ENCODE measurements around the gene USP37. TPM values are rescaled to one million over a fixed set of nuclear protein-coding genes. Genes with fewer than 3 reads are reported as not detected.

Gene USP37
- total RNA-seq, 1 donor from 2014 or later = 9.5 TPM

DNA sequence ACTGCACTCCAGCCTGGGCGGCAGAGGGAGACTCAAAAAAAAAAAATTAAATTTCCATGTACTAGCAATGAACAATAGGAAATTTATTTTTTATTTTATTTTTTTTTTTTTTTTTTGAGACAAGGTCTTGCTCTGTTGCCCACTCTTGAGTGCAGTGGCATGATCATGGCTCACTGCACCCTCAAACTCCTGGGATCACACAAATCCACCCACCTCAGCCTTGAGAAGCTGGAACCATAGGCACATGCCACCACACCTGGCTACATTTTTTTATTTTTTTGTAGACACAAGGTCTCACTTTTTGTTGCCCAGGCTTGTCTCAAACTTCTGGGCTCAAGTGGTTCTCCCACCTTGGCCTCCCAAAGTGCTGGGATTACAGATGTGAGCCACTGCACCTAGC is 17.4 kb upstream of the USP37 start:
- DNase-seq (ENCODE audit: low spot score) = no peak
- TF ChIP-seq, protein P1, sequence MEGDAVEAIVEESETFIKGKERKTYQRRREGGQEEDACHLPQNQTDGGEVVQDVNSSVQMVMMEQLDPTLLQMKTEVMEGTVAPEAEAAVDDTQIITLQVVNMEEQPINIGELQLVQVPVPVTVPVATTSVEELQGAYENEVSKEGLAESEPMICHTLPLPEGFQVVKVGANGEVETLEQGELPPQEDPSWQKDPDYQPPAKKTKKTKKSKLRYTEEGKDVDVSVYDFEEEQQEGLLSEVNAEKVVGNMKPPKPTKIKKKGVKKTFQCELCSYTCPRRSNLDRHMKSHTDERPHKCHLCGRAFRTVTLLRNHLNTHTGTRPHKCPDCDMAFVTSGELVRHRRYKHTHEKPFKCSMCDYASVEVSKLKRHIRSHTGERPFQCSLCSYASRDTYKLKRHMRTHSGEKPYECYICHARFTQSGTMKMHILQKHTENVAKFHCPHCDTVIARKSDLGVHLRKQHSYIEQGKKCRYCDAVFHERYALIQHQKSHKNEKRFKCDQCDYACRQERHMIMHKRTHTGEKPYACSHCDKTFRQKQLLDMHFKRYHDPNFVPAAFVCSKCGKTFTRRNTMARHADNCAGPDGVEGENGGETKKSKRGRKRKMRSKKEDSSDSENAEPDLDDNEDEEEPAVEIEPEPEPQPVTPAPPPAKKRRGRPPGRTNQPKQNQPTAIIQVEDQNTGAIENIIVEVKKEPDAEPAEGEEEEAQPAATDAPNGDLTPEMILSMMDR (IDR thresholded peaks at IDR 0.05) = no peak
- Mint-ChIP-seq H3K4me1 (ENCODE audit: low read depth) (peaks cover 10% of the 10 kb centered on the region), H3K4me3 (ENCODE audit: unreplicated experiment) (no peak overlapping the region), H3K36me3 (ENCODE audit: low read depth) (peaks cover 25% of the 10 kb centered on the region), H3K9me3 (ENCODE audit: low read depth) (no peaks in the 10 kb centered on the region), H3K27me3 (ENCODE audit: low read depth) (no peaks in the 10 kb centered on the region), H3K27ac (ENCODE audit: unreplicated experiment) (no peak overlapping the region)

DNA sequence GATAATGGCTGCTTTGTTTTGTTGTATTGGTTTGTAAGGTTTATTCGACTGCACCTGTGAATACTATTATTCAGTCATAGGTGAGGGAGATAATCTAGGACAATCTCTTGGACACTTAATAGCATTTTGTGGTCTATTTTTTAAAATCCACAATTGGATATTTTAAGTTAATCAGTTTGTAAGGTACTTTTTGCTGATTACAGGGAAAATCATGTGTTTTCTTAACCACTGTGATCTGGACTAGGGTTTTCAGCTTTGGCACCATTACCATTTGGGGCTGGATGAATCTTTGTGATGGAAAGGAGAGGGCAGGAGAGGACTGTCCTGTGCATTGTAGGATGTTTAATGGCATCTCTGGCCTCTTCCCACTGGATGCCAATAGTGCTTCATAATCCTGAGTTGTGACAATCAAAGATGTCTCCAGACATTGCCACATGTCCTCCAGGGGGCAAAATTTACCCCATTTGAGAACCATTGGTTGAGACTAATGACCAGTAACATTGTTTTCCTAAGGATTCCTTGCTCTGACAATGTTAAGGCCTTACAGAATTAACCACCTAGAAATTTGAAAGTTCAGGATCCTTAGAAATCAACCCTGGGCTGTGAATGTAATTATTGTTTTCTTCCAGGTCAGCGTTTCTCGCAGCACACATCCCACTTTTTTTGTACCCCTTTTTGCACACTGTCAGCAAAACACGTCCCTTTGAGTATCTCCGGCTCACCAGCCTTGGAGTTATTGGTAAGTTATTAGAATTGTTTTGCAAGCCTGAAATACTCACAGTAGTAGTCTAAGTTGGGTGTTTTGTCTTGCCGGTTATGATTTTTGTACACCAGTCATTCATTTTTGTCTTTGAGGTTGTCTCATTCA is 16.1 kb upstream of the USP37 start:
- Mint-ChIP-seq H3K27ac (ENCODE audit: unreplicated experiment) (no peak overlapping the region), H3K36me3 (ENCODE audit: low read depth) (peaks cover 19% of the 10 kb centered on the region), H3K4me3 (ENCODE audit: unreplicated experiment) (no peak overlapping the region), H3K9me3 (ENCODE audit: low read depth) (no peaks in the 10 kb centered on the region), H3K4me1 (ENCODE audit: low read depth) (peaks cover 10% of the 10 kb centered on the region), H3K27me3 (ENCODE audit: low read depth) (no peaks in the 10 kb centered on the region)
- TF ChIP-seq, protein P1 (IDR thresholded peaks at IDR 0.05) = peak; percentile 61
- DNase-seq (ENCODE audit: low spot score) = no peak

DNA sequence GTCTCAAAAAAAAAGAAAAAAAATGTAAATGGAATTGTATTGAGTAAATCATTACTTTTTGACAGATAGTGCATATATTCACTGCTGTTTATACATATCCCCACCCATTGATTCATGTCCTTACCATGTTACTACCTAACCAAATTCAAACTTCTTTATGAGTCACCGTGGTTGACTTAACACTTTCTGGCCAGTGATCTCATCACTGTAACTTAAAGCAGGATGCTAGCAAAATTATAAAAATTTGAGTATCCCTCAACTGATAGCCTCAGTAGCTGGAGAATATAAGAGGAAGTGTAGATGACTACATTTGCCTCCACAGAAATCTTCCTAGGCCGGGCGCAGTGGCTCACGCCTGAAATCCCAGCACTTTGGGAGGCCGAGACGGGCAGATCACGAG is 13.9 kb upstream of the USP37 start:
- peak overlapping the region; percentile 65 for H3K27ac Mint-ChIP-seq (ENCODE audit: unreplicated experiment)
- H3K36me3 Mint-ChIP-seq (ENCODE audit: low read depth) = peaks cover 15% of the 10 kb centered on the region
- no peak overlapping the region for H3K4me3 Mint-ChIP-seq (ENCODE audit: unreplicated experiment)

DNA sequence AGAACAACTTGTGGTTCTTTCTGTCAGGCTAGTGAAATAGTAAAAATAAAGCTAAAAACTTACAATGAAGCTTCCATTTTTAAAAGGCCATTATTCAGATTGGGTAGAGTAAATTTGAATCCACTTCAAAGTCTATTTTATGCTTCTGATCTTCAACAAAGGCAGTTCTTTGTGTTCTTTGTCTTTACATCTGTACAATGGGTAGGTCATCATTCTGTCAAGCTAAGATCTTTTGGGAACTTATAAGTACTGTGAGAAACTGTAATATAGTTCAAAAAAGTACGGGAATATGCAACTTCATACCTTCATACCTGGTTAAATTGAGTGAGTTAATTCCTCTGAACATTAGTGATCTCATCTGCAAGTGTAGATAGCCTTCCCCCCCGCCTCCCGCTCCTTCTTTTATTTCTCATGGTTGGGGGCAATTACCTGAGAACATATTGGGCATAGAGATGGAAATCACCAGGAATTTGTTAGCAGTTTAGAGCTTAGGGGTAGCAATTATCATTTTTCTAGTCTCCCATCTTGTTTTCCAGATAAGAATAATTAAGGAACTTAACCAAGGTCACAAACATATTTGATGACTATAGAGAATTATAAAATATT is 10.2 kb upstream of the USP37 start:
- Mint-ChIP-seq H3K4me1 (ENCODE audit: low read depth) (peaks cover 14% of the 10 kb centered on the region), H3K4me3 (ENCODE audit: unreplicated experiment) (no peak overlapping the region), H3K9me3 (ENCODE audit: low read depth) (no peaks in the 10 kb centered on the region), H3K27me3 (ENCODE audit: low read depth) (no peaks in the 10 kb centered on the region), H3K27ac (ENCODE audit: unreplicated experiment) (no peak overlapping the region), H3K36me3 (ENCODE audit: low read depth) (peaks cover 8% of the 10 kb centered on the region)
- TF ChIP-seq, protein P1 (IDR thresholded peaks at IDR 0.05) = no peak
- DNase-seq (ENCODE audit: low spot score) = no peak

More for the DNA sequence above, 13.9 kb upstream of the USP37 start:
- Mint-ChIP-seq H3K4me1 (ENCODE audit: low read depth) (peaks cover 14% of the 10 kb centered on the region), H3K9me3 (ENCODE audit: low read depth) (no peaks in the 10 kb centered on the region), H3K27me3 (ENCODE audit: low read depth) (no peaks in the 10 kb centered on the region)
- TF ChIP-seq, protein P1 (IDR thresholded peaks at IDR 0.05) = no peak
- DNase-seq (ENCODE audit: low spot score) = no peak

DNA sequence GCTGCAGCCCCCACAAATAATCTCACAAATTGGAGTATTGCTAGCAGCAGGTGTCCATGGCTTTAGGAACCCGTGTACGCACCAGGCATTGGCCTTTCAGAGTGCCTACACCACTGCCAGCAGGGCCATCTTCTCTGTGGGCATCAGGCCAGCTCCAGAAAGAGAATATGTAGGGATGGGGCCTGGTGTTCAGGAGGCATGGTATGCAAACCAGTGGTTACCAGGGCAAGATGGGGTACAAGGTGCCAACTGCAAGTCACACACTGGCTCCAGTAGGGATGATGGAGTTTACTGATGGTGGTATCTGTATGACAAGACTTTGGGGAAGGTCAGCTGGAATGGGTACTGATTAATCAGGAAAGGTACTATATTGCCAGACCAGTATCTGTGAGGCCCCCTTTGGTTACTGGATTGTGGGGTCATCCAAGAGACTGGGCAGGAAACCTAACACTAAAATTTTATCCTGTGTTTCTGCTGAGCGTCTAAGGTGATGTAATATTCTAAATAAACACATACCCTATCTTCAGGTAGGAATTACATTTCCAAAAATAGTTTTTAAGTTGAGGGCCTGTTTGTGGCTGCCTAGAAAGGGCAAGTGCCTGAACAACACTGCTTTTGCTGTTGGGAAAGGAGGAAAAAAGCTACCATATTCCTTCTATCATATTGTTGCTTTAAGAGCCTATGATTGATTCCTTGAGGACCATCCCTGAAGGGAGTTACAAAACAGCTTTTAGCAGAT is 9.5 kb upstream of the USP37 start:
- DNase-seq (ENCODE audit: low spot score) = no peak
- Mint-ChIP-seq H3K4me1 (ENCODE audit: low read depth) (peaks cover 15% of the 10 kb centered on the region), H3K27me3 (ENCODE audit: low read depth) (no peaks in the 10 kb centered on the region), H3K36me3 (ENCODE audit: low read depth) (peaks cover 2% of the 10 kb centered on the region), H3K27ac (ENCODE audit: unreplicated experiment) (no peak overlapping the region), H3K9me3 (ENCODE audit: low read depth) (no peaks in the 10 kb centered on the region), H3K4me3 (ENCODE audit: unreplicated experiment) (no peak overlapping the region)
- TF ChIP-seq, protein P1 (IDR thresholded peaks at IDR 0.05) = no peak
